ENCODE data around the gene SLC19A3. TPM values are rescaled to one million over a fixed set of nuclear protein-coding genes. Genes with fewer than 3 reads are reported as not detected.
"Not testable (repeated sequence)": the region's sequence is repeated elsewhere in the genome, so short reads cannot be mapped to it uniquely, and the experiment has no call there.

The SLC19A3 gene
- total and polyA plus RNA-seq, 4 donors: 0.63 to 5.1 (median 1.9) TPM

- peaks cover 0 to 3% of the 10 kb centered on the region in 2 donors for H3K36me3 ChIP-seq (ENCODE audit: control insufficient read depth in 1 of 2, insufficient read depth in 2 of 2, low read length in 1 of 2)
- no peaks in the 10 kb centered on the region for H3K27me3 ChIP-seq (ENCODE audit: control insufficient read depth in 1 of 2, insufficient read depth in 2 of 2, low read length in 1 of 2)
- H3K4me3 ChIP-seq (ENCODE audit: low read length in 2 of 2): no peak overlapping the region
- no peak overlapping the region for H3K27ac ChIP-seq (ENCODE audit: low read depth in 1 of 2, low read length in 2 of 2)
- no peaks in the 10 kb centered on the region for H3K9me3 ChIP-seq (ENCODE audit: control insufficient read depth, low read length)
- 80 to 81% methylated on average over 5 of the region's 5 CpGs for WGBS, 2 donors
- DNase-seq (no peak), ATAC-seq (ENCODE audit: low FRiP score) (no peak)
- no peaks in the 10 kb centered on the region for H3K4me1 ChIP-seq (ENCODE audit: control insufficient read depth in 1 of 2, insufficient read depth in 2 of 2, low read length in 2 of 2)
- intact Hi-C loops (cut with DNase I): no loop called here
These were observed 33.6 kb downstream of the SLC19A3 start for GRCh38 chr2:227684258-227684657.

DNA sequence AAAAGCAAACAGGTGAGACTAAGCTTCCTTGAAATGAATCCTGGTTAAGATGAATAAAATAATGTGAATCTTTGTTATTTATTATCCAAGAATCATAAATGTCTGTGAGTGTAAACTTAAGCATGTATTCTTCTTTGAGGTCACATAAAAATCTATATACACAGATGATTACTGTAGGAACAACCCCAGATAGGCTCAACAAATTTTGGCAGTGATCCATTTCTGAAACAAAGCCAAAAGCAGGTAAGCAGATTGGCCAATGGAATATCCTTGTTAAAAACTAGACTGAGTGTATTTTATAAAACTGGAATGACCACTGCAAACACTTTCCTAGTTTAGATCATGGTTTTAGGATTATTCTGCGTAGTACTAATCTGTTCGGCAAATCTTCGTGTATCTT, 39.9 kb downstream of the SLC19A3 start:
- Histone ChIP-seq H3K4me1 (ENCODE audit: control insufficient read depth in 1 of 2, insufficient read depth in 2 of 2, low read length in 2 of 2) (no peaks in the 10 kb centered on the region), H3K9me3 (ENCODE audit: control insufficient read depth, low read length) (no peaks in the 10 kb centered on the region), H3K27ac (ENCODE audit: low read depth in 1 of 2, low read length in 2 of 2) (no peak overlapping the region), H3K4me3 (ENCODE audit: low read length in 2 of 2) (no peak overlapping the region), H3K36me3 (ENCODE audit: control insufficient read depth in 1 of 2, insufficient read depth in 2 of 2, low read length in 1 of 2) (no peaks in the 10 kb centered on the region), H3K27me3 (ENCODE audit: control insufficient read depth in 1 of 2, insufficient read depth in 2 of 2, low read length in 1 of 2) (no peaks in the 10 kb centered on the region)
- no peak for ATAC-seq (ENCODE audit: low FRiP score)
- DNase-seq: no peak
- intact Hi-C loops (cut with DNase I): no loop called here
- WGBS, 2 donors: 93 to 97% methylated on average over 3 of the region's 3 CpGs

DNA sequence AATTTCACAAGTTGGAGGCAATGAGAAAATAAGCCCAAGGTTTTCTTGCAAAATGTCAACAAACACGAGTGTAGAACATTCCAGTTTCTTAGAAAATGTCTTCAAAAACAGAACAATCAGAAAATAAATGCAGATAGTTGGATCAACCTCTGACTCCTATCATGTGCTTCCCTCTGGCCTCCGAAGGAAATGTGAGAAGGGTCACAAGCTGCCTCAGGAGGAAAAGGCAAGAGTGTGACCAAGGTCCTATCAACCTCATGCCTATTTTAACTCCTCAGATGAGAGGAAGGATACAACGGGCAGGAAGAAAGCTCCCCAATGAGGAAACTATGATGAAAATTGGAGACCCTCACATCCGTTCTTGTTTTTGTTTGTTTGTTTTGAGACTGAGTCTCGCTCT, 43.3 kb downstream of the SLC19A3 start:
- H3K4me3 ChIP-seq (ENCODE audit: low read length in 2 of 2): no peak overlapping the region
- no peaks in the 10 kb centered on the region for H3K36me3 ChIP-seq (ENCODE audit: control insufficient read depth in 1 of 2, insufficient read depth in 2 of 2, low read length in 1 of 2)
- no peaks in the 10 kb centered on the region for H3K9me3 ChIP-seq (ENCODE audit: control insufficient read depth, low read length)
- no peak overlapping the region for H3K27ac ChIP-seq (ENCODE audit: low read depth in 1 of 2, low read length in 2 of 2)
- H3K27me3 ChIP-seq (ENCODE audit: control insufficient read depth in 1 of 2, insufficient read depth in 2 of 2, low read length in 1 of 2): no peaks in the 10 kb centered on the region
- no peaks in the 10 kb centered on the region for H3K4me1 ChIP-seq (ENCODE audit: control insufficient read depth in 1 of 2, insufficient read depth in 2 of 2, low read length in 2 of 2)
- intact Hi-C loops (cut with DNase I): no loop called here
- ATAC-seq (ENCODE audit: low FRiP score) (no peak), DNase-seq (no peak)
- 52 to 59% methylated on average over 5 of the region's 5 CpGs for WGBS, 2 donors

DNA sequence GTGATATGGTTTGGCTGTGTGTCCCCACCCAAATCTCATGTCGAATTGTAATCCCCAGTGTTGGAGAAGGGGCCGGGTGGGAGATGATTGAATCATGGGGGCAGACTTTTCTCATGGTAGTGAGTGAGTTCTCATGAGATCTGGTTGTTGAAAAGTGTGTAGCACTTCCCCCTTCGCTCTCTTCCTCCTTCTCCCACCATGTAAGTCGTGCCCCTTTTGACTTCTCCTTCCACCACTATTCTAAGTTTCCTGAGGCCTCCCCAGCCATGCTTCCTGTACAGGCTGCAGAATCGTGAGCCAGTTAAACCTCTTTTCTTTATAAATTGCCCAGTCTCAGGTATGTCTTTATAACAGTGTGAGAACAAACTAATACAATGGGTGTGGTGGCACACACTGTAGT, 44.2 kb downstream of the SLC19A3 start:
- H3K9me3 ChIP-seq (ENCODE audit: control insufficient read depth, low read length); H3K27me3 ChIP-seq (ENCODE audit: control insufficient read depth in 1 of 2, insufficient read depth in 2 of 2, low read length in 1 of 2); H3K36me3 ChIP-seq (ENCODE audit: control insufficient read depth in 1 of 2, insufficient read depth in 2 of 2, low read length in 1 of 2); H3K4me1 ChIP-seq (ENCODE audit: control insufficient read depth in 1 of 2, insufficient read depth in 2 of 2, low read length in 2 of 2); DNase-seq; H3K27ac ChIP-seq (ENCODE audit: low read depth in 1 of 2, low read length in 2 of 2); ATAC-seq (ENCODE audit: low FRiP score); intact Hi-C loops (cut with DNase I); H3K4me3 ChIP-seq (ENCODE audit: low read length in 2 of 2): not testable (repeated sequence)
- 82 to 88% methylated on average over 5 of the region's 5 CpGs for WGBS, 2 donors

DNA sequence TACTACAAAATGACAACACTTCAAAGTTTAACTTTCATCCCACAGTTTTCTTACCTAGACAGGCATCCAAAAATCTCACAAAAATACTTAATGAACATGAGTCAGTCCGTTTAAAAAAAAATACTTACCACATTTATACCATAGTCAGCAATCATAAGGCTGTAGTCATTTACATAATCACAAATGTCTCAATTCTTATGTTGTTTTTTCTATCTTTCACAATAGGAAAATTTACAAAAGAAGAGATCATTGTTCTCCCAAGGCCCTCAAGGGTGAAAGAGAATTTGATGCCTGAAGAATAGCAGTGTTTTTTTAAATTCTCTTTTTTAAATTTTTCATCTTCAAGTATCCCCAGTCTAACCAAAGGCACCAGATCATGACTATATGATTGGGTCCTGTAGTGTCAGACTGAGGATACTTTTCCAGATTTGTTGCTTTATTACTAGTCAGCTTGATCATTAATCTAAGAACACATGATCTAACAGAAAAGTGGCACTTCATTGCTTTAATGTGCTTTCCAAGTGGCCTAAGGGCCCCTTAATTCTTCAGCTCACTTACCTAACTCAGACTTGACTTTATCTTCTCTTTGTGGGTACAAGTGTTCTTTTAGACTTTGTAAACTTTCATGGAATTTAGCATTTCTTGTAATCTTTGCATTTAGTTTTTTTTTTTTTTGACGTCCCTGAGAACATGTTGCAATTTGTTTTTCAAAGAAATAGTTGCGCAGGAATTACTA, 46.5 kb downstream of the SLC19A3 start:
- intact Hi-C loops (cut with DNase I): no loop called here
- no peak overlapping the region for H3K4me3 ChIP-seq (ENCODE audit: low read length in 2 of 2)
- WGBS, 2 donors: 61 to 67% methylated on average over 3 of the region's 3 CpGs
- no peaks in the 10 kb centered on the region for H3K9me3 ChIP-seq (ENCODE audit: control insufficient read depth, low read length)
- no peaks in the 10 kb centered on the region for H3K4me1 ChIP-seq (ENCODE audit: control insufficient read depth in 1 of 2, insufficient read depth in 2 of 2, low read length in 2 of 2)
- no peaks in the 10 kb centered on the region for H3K36me3 ChIP-seq (ENCODE audit: control insufficient read depth in 1 of 2, insufficient read depth in 2 of 2, low read length in 1 of 2)
- no peak overlapping the region for H3K27ac ChIP-seq (ENCODE audit: low read depth in 1 of 2, low read length in 2 of 2)
- DNase-seq (no peak), ATAC-seq (ENCODE audit: low FRiP score) (no peak)
- H3K27me3 ChIP-seq (ENCODE audit: control insufficient read depth in 1 of 2, insufficient read depth in 2 of 2, low read length in 1 of 2): no peaks in the 10 kb centered on the region

DNA sequence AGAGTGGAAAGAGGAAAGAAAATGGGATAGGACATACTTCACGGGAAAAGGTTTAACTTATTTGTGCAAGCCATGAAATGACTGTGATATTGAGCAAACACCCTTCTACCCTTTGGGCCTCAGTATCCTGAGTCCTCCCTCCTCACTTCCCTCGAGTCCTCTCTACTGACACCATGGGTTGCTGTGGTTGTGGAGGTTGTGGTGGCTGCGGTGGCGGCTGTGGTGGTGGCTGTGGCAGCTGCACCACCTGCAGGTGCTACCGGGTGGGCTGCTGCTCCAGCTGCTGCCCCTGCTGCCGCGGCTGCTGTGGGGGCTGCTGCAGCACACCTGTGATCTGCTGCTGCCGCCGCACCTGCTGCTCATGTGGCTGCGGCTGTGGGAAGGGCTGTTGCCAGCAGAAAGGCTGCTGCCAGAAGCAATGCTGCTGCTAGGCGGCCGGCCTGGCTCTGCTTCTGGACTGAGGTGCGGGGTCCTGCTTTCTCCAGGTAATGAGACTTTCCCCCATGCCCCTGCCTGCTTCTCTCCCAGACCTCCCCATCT, 51.1 kb downstream of the SLC19A3 start, which contains the start of gene SCYGR5:
Gene SCYGR5, plus strand, starts transcription at position 174 of the 540 bp plus-strand sequence. Its CDS starts 0 bp downstream, at position 174.
- H3K36me3 ChIP-seq (ENCODE audit: control insufficient read depth in 1 of 2, insufficient read depth in 2 of 2, low read length in 1 of 2); H3K4me1 ChIP-seq (ENCODE audit: control insufficient read depth in 1 of 2, insufficient read depth in 2 of 2, low read length in 2 of 2); H3K27me3 ChIP-seq (ENCODE audit: control insufficient read depth in 1 of 2, insufficient read depth in 2 of 2, low read length in 1 of 2); H3K9me3 ChIP-seq (ENCODE audit: control insufficient read depth, low read length); H3K27ac ChIP-seq (ENCODE audit: low read depth in 1 of 2, low read length in 2 of 2); H3K4me3 ChIP-seq (ENCODE audit: low read length in 2 of 2); DNase-seq; ATAC-seq (ENCODE audit: low FRiP score): not testable (repeated sequence)
- intact Hi-C loops (cut with DNase I): loop anchor here in 1 of 2 donors (10.0 kb wide), 1 partner anchor 262 kb away; no protein-coding TSS in a partner anchor
- WGBS, 2 donors: 85 to 90% methylated on average over 10 to 13 of the region's 13 CpGs

GRCh38 chr2:227665189-227665940, 52.5 kb downstream of the SLC19A3 start:
- Histone ChIP-seq H3K27ac (ENCODE audit: low read depth in 1 of 2, low read length in 2 of 2) (no peak overlapping the region), H3K4me1 (ENCODE audit: control insufficient read depth in 1 of 2, insufficient read depth in 2 of 2, low read length in 2 of 2) (no peaks in the 10 kb centered on the region), H3K9me3 (ENCODE audit: control insufficient read depth, low read length) (no peaks in the 10 kb centered on the region), H3K4me3 (ENCODE audit: low read length in 2 of 2) (no peak overlapping the region), H3K27me3 (ENCODE audit: control insufficient read depth in 1 of 2, insufficient read depth in 2 of 2, low read length in 1 of 2) (peaks cover 0 to 1% of the 10 kb centered on the region in 2 donors), H3K36me3 (ENCODE audit: control insufficient read depth in 1 of 2, insufficient read depth in 2 of 2, low read length in 1 of 2) (no peaks in the 10 kb centered on the region)
- intact Hi-C loops (cut with DNase I): loop anchor here in 1 of 2 donors (10.0 kb wide), 1 partner anchor 261 kb away; no protein-coding TSS in a partner anchor
- no peak for DNase-seq
- 82 to 85% methylated on average over 6 of the region's 6 CpGs for whole genome bisulfite sequencing, 2 donors
- no peak for ATAC-seq (ENCODE audit: low FRiP score)

- no peaks in the 10 kb centered on the region for H3K4me1 ChIP-seq (ENCODE audit: control insufficient read depth in 1 of 2, insufficient read depth in 2 of 2, low read length in 2 of 2)
- peaks cover 0 to 1% of the 10 kb centered on the region in 2 donors for H3K27me3 ChIP-seq (ENCODE audit: control insufficient read depth in 1 of 2, insufficient read depth in 2 of 2, low read length in 1 of 2)
- DNase-seq: no peak
- no peaks in the 10 kb centered on the region for H3K9me3 ChIP-seq (ENCODE audit: control insufficient read depth, low read length)
- 40 to 50% methylated on average over 3 of the region's 3 CpGs for WGBS, 2 donors
- H3K27ac ChIP-seq (ENCODE audit: low read depth in 1 of 2, low read length in 2 of 2): no peak overlapping the region
- no peak for ATAC-seq (ENCODE audit: low FRiP score)
- intact Hi-C loops (cut with DNase I): loop anchor here in 1 of 2 donors (5.0 to 10.0 kb wide), 2 partner anchors 225 to 257 kb away; no protein-coding TSS in a partner anchor
- H3K36me3 ChIP-seq (ENCODE audit: control insufficient read depth in 1 of 2, insufficient read depth in 2 of 2, low read length in 1 of 2): no peaks in the 10 kb centered on the region
- H3K4me3 ChIP-seq (ENCODE audit: low read length in 2 of 2): no peak overlapping the region
These were observed 56.0 kb downstream of the SLC19A3 start for GRCh38 chr2:227661827-227662226.

All from aorta (tissue), 5 donors.